SK-N-SH treated with all-trans-retinoic acid at 6 μM for 48 hours (cell line): ENCODE data around the gene SUPT16H.

Source experiments
- ATAC-seq: fragments of 200-7000 bp; cut with Tn5 transposase; 3 replicates; pipeline ENCODE4 v1.9.1; 2020; ENCODE audit warnings: mild to moderate bottlenecking, moderate library complexity
- ARNTL ChIP-seq: fragments of 450-650 bp; formaldehyde crosslinking; IDR thresholded peaks from 2 replicates; pipeline ENCODE4 v1.5.0; 2020; ENCODE audit warnings: low read depth, mild to moderate bottlenecking, moderate library complexity, borderline replicate concordance
- BACH2 ChIP-seq: fragments of 250-450 bp; sonication (Bioruptor Pico); IDR thresholded peaks from 2 replicates; pipeline ENCODE4 v1.9.0; 2021; ENCODE audit warnings: mild to moderate bottlenecking, borderline replicate concordance
- CSDC2 ChIP-seq: fragments of 250-450 bp; sonication (Bioruptor Pico); IDR thresholded peaks from 2 replicates; pipeline ENCODE4 v1.5.0; 2020; ENCODE audit warnings: mild to moderate bottlenecking, moderate library complexity
- GLIS3 ChIP-seq: fragments of 250-450 bp; sonication (Bioruptor Pico); IDR thresholded peaks from 2 replicates; pipeline ENCODE4 v1.5.0; 2020; ENCODE audit warnings: mild to moderate bottlenecking, moderate library complexity
- PPARA ChIP-seq: fragments of 250-450 bp; sonication (Bioruptor Pico); IDR thresholded peaks from 2 replicates; pipeline ENCODE4 v1.5.0; 2020; ENCODE audit warnings: mild to moderate bottlenecking, borderline replicate concordance
- RARB ChIP-seq: fragments of 250-450 bp; sonication (Bioruptor Pico); IDR thresholded peaks from 2 replicates; pipeline ENCODE4 v1.8.0; 2021; ENCODE audit warnings: mild to moderate bottlenecking, moderate library complexity
- TCF4 ChIP-seq: fragments of 250-450 bp; sonication (Bioruptor Pico); IDR thresholded peaks from 2 replicates; pipeline ENCODE4 v1.8.0; 2021; ENCODE audit warnings: mild to moderate bottlenecking, moderate library complexity, borderline replicate concordance
- TOX ChIP-seq: fragments of 250-450 bp; sonication (Bioruptor Pico); IDR thresholded peaks from 2 replicates; pipeline ENCODE4 v1.8.0; 2021; ENCODE audit warnings: mild to moderate bottlenecking, moderate library complexity, borderline replicate concordance
- ZC3H10 ChIP-seq: fragments of 250-450 bp; sonication (Bioruptor Pico); IDR thresholded peaks from 2 replicates; pipeline ENCODE4 v1.5.1; 2021; ENCODE audit warnings: mild to moderate bottlenecking, moderate library complexity
- ZFP3 ChIP-seq: fragments of 250-450 bp; sonication (Bioruptor Pico); IDR thresholded peaks from 2 replicates; pipeline ENCODE4 v1.5.0; 2020; ENCODE audit warnings: mild to moderate bottlenecking, moderate library complexity
- ZFP30 ChIP-seq: fragments of 450-650 bp; formaldehyde crosslinking; IDR thresholded peaks from 2 replicates; pipeline ENCODE4 v1.5.0; 2022; ENCODE audit warnings: mild to moderate bottlenecking, moderate library complexity
- ZNF565 ChIP-seq: fragments of 450-650 bp; formaldehyde crosslinking; conservative IDR thresholded peaks from 2 replicates; pipeline ENCODE4 v1.5.0; 2020; ENCODE audit warnings: low read depth, mild to moderate bottlenecking, moderate library complexity
- ZNF70 ChIP-seq: fragments of 450-650 bp; formaldehyde crosslinking; IDR thresholded peaks from 2 replicates; pipeline ENCODE4 v1.5.0; 2020; ENCODE audit warnings: mild to moderate bottlenecking, moderate library complexity
- ZNF8 ChIP-seq: fragments of 450-650 bp; formaldehyde crosslinking; IDR thresholded peaks from 2 replicates; pipeline ENCODE4 v1.5.0; 2020; ENCODE audit warnings: mild to moderate bottlenecking, moderate library complexity
- TF ChIP-seq, protein P1 (sequence below): fragments of 250-450 bp; sonication (Bioruptor Pico); IDR thresholded peaks from 2 replicates; pipeline ENCODE4 v1.5.1; 2021; ENCODE audit warnings: mild to moderate bottlenecking, moderate library complexity
- TF ChIP-seq, protein P2 (sequence below): fragments of 250-450 bp; sonication (Bioruptor Pico); IDR thresholded peaks from 2 replicates; pipeline ENCODE4 v1.5.0; 2020; ENCODE audit warnings: mild to moderate bottlenecking, moderate library complexity
- TF ChIP-seq, protein P3 (sequence below): fragments of 250-450 bp; sonication (Bioruptor Pico); IDR thresholded peaks from 2 replicates; pipeline ENCODE4 v1.5.1; 2020; ENCODE audit warnings: low read depth, mild to moderate bottlenecking, moderate library complexity
- TF ChIP-seq, protein P4 (sequence below): fragments of 250-450 bp; sonication (Bioruptor Pico); IDR thresholded peaks from 2 replicates; pipeline ENCODE4 v1.8.0; 2021; ENCODE audit warnings: low read depth, mild to moderate bottlenecking, moderate library complexity, borderline replicate concordance

Gene SUPT16H

GRCh38 chr14:21356511-21356910, 27.3 kb downstream of the SUPT16H start (continued):
- TF ChIP-seq, protein P1, sequence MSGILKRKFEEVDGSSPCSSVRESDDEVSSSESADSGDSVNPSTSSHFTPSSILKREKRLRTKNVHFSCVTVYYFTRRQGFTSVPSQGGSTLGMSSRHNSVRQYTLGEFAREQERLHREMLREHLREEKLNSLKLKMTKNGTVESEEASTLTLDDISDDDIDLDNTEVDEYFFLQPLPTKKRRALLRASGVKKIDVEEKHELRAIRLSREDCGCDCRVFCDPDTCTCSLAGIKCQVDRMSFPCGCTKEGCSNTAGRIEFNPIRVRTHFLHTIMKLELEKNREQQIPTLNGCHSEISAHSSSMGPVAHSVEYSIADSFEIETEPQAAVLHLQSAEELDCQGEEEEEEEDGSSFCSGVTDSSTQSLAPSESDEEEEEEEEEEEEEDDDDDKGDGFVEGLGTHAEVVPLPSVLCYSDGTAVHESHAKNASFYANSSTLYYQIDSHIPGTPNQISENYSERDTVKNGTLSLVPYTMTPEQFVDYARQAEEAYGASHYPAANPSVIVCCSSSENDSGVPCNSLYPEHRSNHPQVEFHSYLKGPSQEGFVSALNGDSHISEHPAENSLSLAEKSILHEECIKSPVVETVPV (CRISPR knock-in tag), result no peak
- TF ChIP-seq ZNF565 (CRISPR knock-in tag), result no peak
- TF ChIP-seq, all 23 proteins: peak for 0

DNA sequence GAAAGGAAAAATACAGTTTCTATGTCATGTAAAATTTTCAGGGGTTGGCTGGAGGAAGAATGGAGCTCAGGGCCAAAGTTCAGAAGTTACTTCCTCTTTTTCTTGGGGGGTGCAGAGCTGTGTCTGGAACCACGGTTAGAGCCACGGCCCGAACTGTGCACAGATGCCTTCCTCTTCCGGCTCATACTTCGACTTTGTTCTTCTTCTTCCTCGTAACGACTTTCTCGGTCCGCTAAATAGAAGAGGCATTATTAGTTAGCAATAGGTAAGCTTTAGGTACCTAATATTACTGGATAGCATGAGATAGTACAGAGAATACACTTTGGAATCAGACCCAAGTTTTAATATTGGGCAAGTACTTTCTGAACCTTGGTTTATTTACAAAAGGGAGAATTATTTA, 31.2 kb downstream of the SUPT16H start:
- ATAC-seq, result no peak
- TF ChIP-seq ZFP30 (CRISPR knock-in tag), result no peak
- TF ChIP-seq TCF4 (CRISPR knock-in tag), result no peak
- no peak for TF ChIP-seq GLIS3
- no peak for TF ChIP-seq PPARA (CRISPR knock-in tag)
- TF ChIP-seq ZNF565 (CRISPR knock-in tag), result no peak
- no peak for TF ChIP-seq ARNTL (CRISPR knock-in tag)
- TF ChIP-seq, protein P1 (CRISPR knock-in tag), result no peak
- TF ChIP-seq CSDC2 (CRISPR knock-in tag), result no peak
- TF ChIP-seq ZFP3 (CRISPR knock-in tag), result no peak

- no peak for ATAC-seq
- TF ChIP-seq ZNF70 (CRISPR knock-in tag), result no peak
- no peak for TF ChIP-seq BACH2 (CRISPR knock-in tag)
- TF ChIP-seq, protein P2, sequence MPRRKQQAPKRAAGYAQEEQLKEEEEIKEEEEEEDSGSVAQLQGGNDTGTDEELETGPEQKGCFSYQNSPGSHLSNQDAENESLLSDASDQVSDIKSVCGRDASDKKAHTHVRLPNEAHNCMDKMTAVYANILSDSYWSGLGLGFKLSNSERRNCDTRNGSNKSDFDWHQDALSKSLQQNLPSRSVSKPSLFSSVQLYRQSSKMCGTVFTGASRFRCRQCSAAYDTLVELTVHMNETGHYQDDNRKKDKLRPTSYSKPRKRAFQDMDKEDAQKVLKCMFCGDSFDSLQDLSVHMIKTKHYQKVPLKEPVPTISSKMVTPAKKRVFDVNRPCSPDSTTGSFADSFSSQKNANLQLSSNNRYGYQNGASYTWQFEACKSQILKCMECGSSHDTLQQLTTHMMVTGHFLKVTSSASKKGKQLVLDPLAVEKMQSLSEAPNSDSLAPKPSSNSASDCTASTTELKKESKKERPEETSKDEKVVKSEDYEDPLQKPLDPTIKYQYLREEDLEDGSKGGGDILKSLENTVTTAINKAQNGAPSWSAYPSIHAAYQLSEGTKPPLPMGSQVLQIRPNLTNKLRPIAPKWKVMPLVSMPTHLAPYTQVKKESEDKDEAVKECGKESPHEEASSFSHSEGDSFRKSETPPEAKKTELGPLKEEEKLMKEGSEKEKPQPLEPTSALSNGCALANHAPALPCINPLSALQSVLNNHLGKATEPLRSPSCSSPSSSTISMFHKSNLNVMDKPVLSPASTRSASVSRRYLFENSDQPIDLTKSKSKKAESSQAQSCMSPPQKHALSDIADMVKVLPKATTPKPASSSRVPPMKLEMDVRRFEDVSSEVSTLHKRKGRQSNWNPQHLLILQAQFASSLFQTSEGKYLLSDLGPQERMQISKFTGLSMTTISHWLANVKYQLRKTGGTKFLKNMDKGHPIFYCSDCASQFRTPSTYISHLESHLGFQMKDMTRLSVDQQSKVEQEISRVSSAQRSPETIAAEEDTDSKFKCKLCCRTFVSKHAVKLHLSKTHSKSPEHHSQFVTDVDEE (CRISPR knock-in tag), result no peak
- TF ChIP-seq, protein P3, sequence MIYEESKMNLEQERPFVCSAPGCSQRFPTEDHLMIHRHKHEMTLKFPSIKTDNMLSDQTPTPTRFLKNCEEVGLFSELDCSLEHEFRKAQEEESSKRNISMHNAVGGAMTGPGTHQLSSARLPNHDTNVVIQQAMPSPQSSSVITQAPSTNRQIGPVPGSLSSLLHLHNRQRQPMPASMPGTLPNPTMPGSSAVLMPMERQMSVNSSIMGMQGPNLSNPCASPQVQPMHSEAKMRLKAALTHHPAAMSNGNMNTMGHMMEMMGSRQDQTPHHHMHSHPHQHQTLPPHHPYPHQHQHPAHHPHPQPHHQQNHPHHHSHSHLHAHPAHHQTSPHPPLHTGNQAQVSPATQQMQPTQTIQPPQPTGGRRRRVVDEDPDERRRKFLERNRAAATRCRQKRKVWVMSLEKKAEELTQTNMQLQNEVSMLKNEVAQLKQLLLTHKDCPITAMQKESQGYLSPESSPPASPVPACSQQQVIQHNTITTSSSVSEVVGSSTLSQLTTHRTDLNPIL (CRISPR knock-in tag), result no peak
- TF ChIP-seq TOX (CRISPR knock-in tag), result no peak
- TF ChIP-seq PPARA (CRISPR knock-in tag), result no peak
- TF ChIP-seq RARB (CRISPR knock-in tag), result no peak
- no peak for TF ChIP-seq ARNTL (CRISPR knock-in tag)
- no peak for TF ChIP-seq ZNF565 (CRISPR knock-in tag)
- TF ChIP-seq, protein P4, sequence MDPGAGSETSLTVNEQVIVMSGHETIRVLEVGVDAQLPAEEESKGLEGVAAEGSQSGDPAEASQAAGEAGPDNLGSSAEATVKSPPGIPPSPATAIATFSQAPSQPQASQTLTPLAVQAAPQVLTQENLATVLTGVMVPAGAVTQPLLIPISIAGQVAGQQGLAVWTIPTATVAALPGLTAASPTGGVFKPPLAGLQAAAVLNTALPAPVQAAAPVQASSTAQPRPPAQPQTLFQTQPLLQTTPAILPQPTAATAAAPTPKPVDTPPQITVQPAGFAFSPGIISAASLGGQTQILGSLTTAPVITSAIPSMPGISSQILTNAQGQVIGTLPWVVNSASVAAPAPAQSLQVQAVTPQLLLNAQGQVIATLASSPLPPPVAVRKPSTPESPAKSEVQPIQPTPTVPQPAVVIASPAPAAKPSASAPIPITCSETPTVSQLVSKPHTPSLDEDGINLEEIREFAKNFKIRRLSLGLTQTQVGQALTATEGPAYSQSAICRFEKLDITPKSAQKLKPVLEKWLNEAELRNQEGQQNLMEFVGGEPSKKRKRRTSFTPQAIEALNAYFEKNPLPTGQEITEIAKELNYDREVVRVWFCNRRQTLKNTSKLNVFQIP (CRISPR knock-in tag), result no peak
- TF ChIP-seq, all 23 proteins: peak for 0
Measured at GRCh38 chr14:21350539-21350938, 33.3 kb downstream of the SUPT16H start.

GRCh38 chr14:21347201-21347600, 36.6 kb downstream of the SUPT16H start:
- no peak for ATAC-seq
- TF ChIP-seq, protein P3 (CRISPR knock-in tag), result no peak
- no peak for TF ChIP-seq ARNTL (CRISPR knock-in tag)
- no peak for TF ChIP-seq ZNF8 (CRISPR knock-in tag)
- TF ChIP-seq CSDC2 (CRISPR knock-in tag), result no peak
- no peak for TF ChIP-seq ZC3H10 (CRISPR knock-in tag)
- TF ChIP-seq, protein P1 (CRISPR knock-in tag), result no peak
- no peak for TF ChIP-seq ZFP3 (CRISPR knock-in tag)
- no peak for TF ChIP-seq TOX (CRISPR knock-in tag)
- TF ChIP-seq, all 23 proteins: peak for 0
